CD4-positive, CD25-positive, alpha-beta regulatory T cell (primary cell): ENCODE measurements around the gene LSM12. TPM values are rescaled to one million over a fixed set of nuclear protein-coding genes. Genes with fewer than 3 reads are reported as not detected.

Experiments
- ATAC-seq, 2 donors: fragments of 150-1000 bp; cut with Tn5 transposase; one replicate each; pipeline ENCODE4 v1.10.0; 2021; ENCODE audit warnings: low read depth in 2 of 2, moderate number of reproducible peaks in 2 of 2, moderate library complexity in 1 of 2
- DNase-seq, 3 donors: peaks; one replicate each; pipeline versions ENCODE4 v3.0.0 to v3.0.0-alpha.2; 2012 to 2022; ENCODE audit warnings: mixed read lengths in 1 of 3
- H3K27ac ChIP-seq: one replicate; pipeline ENCODE4 v1.7.0; 2013; ENCODE audit warnings: mild to moderate bottlenecking, low read length; ENCODE audit not compliant: insufficient read depth, poor library complexity, severe bottlenecking
- H3K27me3 ChIP-seq: one replicate; pipeline ENCODE4 v1.7.0; 2013; ENCODE audit warnings: low read length; ENCODE audit not compliant: control insufficient read depth, insufficient read depth
- H3K36me3 ChIP-seq: one replicate; pipeline ENCODE4 v1.7.0; 2013; ENCODE audit warnings: mild to moderate bottlenecking, low read length, moderate library complexity; ENCODE audit not compliant: control insufficient read depth, insufficient read depth
- H3K4me1 ChIP-seq: 2 replicates; pipeline ENCODE4 v1.7.0; 2013; ENCODE audit warnings: mild to moderate bottlenecking, low read length; ENCODE audit not compliant: insufficient read depth, control insufficient read depth, poor library complexity, severe bottlenecking
- H3K4me3 ChIP-seq: one replicate; pipeline ENCODE4 v1.7.0; 2013; ENCODE audit warnings: low read depth, mild to moderate bottlenecking, low read length, moderate library complexity
- H3K9me3 ChIP-seq, 2 experiments: 1 replicate in 1 of 2; 2 replicates in 1 of 2; pipeline ENCODE4 v1.7.0; 2013; ENCODE audit warnings: low read length in 2 of 2, mild to moderate bottlenecking in 1 of 2, moderate library complexity in 1 of 2; ENCODE audit not compliant: control insufficient read depth in 2 of 2
- H3K27ac Mint-ChIP-seq, 3 donors: one replicate each; pipeline ENCODE4 v1.8.0; 2020 to 2022; ENCODE audit warnings: mild to moderate bottlenecking in 3 of 3, mixed read lengths in 3 of 3, moderate library complexity in 2 of 3
- H3K27me3 Mint-ChIP-seq: one replicate; pipeline ENCODE4 v1.8.0; 2022; ENCODE audit warnings: mild to moderate bottlenecking, mixed read lengths
- H3K36me3 Mint-ChIP-seq: one replicate; pipeline ENCODE4 v1.8.0; 2020; ENCODE audit warnings: mixed read lengths
- H3K4me1 Mint-ChIP-seq, 4 donors: one replicate each; pipeline ENCODE4 v1.8.0; 2020 to 2022; ENCODE audit warnings: mixed read lengths in 4 of 4, mild to moderate bottlenecking in 1 of 4
- H3K4me3 Mint-ChIP-seq, 4 donors: one replicate each; pipeline ENCODE4 v1.8.0; 2020 to 2022; ENCODE audit warnings: mild to moderate bottlenecking in 4 of 4, mixed read lengths in 4 of 4, moderate library complexity in 3 of 4
- H3K9me3 Mint-ChIP-seq, 7 donors: one replicate each; pipeline ENCODE4 v1.8.0; 2020 to 2022; ENCODE audit warnings: mixed read lengths in 7 of 7, mild to moderate bottlenecking in 3 of 7, moderate library complexity in 2 of 7
- polyA plus RNA-seq, 4 donors: library from polyadenylated mRNA; unstranded; fragments of 300-500 nt; fragmentation: Illumina TruSeq; gene quantifications; one replicate each; pipeline ENCODE4 v1.2.3, GENCODE V29; 2021
- total RNA-seq: library from RNA; stranded (reverse); gene quantifications from one replicate; pipeline ENCODE4 v1.2.3, GENCODE V29; 2022

LSM12 gene
- total and polyA plus RNA-seq, 5 donors from 2014 or later: 42.6 to 83.7 (median 71.9) TPM

- H3K4me3 Mint-ChIP-seq: no peak overlapping the region
Measured at GRCh38 chr17:43988301-43988700, 78.2 kb downstream of the LSM12 start.

GRCh38 chr17:43987131-43988021, 79.1 kb downstream of the LSM12 start:
- no peak for ATAC-seq

More at GRCh38 chr17:43988301-43988700, 78.2 kb downstream of the LSM12 start:
- ATAC-seq: no peak
- Histone ChIP-seq H3K36me3 (no peaks in the 10 kb centered on the region), H3K27ac (no peak overlapping the region), H3K4me3 (no peak overlapping the region), H3K9me3 (no peaks in the 10 kb centered on the region), H3K27me3 (peaks cover 12% of the 10 kb centered on the region), H3K4me1 (peaks cover 7% of the 10 kb centered on the region)
- peaks cover 0 to 7% (median 0%) of the 10 kb centered on the region in 4 donors for H3K4me1 Mint-ChIP-seq
- H3K27ac Mint-ChIP-seq: no peak overlapping the region
- no peaks in the 10 kb centered on the region for H3K9me3 Mint-ChIP-seq
- H3K27me3 Mint-ChIP-seq: peaks cover 49% of the 10 kb centered on the region
- DNase-seq: no peak
- no peaks in the 10 kb centered on the region for H3K36me3 Mint-ChIP-seq

GRCh38 chr17:43986225-43986981, 80.1 kb downstream of the LSM12 start:
- H3K4me3 Mint-ChIP-seq: no peak overlapping the region
- ATAC-seq (peak in 1 of 2 donors; percentile 37), DNase-seq (no peak)
- Histone ChIP-seq H3K4me1 (peaks cover 7% of the 10 kb centered on the region), H3K4me3 (no peak overlapping the region), H3K9me3 (no peaks in the 10 kb centered on the region), H3K27me3 (peaks cover 21% of the 10 kb centered on the region), H3K36me3 (no peaks in the 10 kb centered on the region), H3K27ac (no peak overlapping the region)
- peaks cover 61% of the 10 kb centered on the region for H3K27me3 Mint-ChIP-seq
- H3K27ac Mint-ChIP-seq: no peak overlapping the region
- no peaks in the 10 kb centered on the region for H3K36me3 Mint-ChIP-seq
- H3K9me3 Mint-ChIP-seq: peaks cover 0 to 1% (median 0%) of the 10 kb centered on the region in 7 donors
- peaks cover 0 to 12% (median 0%) of the 10 kb centered on the region in 4 donors for H3K4me1 Mint-ChIP-seq

More at GRCh38 chr17:43987131-43988021, 79.1 kb downstream of the LSM12 start:
- Mint-ChIP-seq H3K4me3 (no peak overlapping the region), H3K27ac (peak overlapping the region in 1 of 3 donors; percentile 68), H3K4me1 (peaks cover 0 to 10% (median 0%) of the 10 kb centered on the region in 4 donors), H3K27me3 (peaks cover 53% of the 10 kb centered on the region), H3K9me3 (no peaks in the 10 kb centered on the region), H3K36me3 (no peaks in the 10 kb centered on the region)
- Histone ChIP-seq H3K9me3 (no peaks in the 10 kb centered on the region), H3K4me3 (no peak overlapping the region), H3K27me3 (peaks cover 15% of the 10 kb centered on the region), H3K36me3 (no peaks in the 10 kb centered on the region), H3K27ac (no peak overlapping the region), H3K4me1 (peaks cover 7% of the 10 kb centered on the region)
- no peak for DNase-seq

GRCh38 chr17:43984521-43984920, 82.0 kb downstream of the LSM12 start:
- Histone ChIP-seq H3K9me3 (no peaks in the 10 kb centered on the region), H3K4me3 (no peak overlapping the region), H3K4me1 (peaks cover 7% of the 10 kb centered on the region), H3K27ac (no peak overlapping the region), H3K36me3 (no peaks in the 10 kb centered on the region), H3K27me3 (peaks cover 23% of the 10 kb centered on the region)
- Mint-ChIP-seq H3K27ac (no peak overlapping the region), H3K27me3 (peaks cover 63% of the 10 kb centered on the region), H3K36me3 (no peaks in the 10 kb centered on the region), H3K4me3 (peak overlapping the region in 1 of 4 donors; percentile 60), H3K9me3 (peaks cover 0 to 1% (median 0%) of the 10 kb centered on the region in 7 donors), H3K4me1 (peaks cover 0 to 12% (median 0%) of the 10 kb centered on the region in 4 donors)
- no peak for ATAC-seq
- DNase-seq: no peak

Other genes starting within 250 kb of the LSM12 start
- gene MPP3, start 233.5 kb downstream of the LSM12 start, total RNA-seq: not detected
- not detected for gene MPP3, start 233.5 kb downstream of the LSM12 start, polyA plus RNA-seq
- gene CD300LG, start 219.5 kb downstream of the LSM12 start, total RNA-seq: not detected
- gene CD300LG, start 219.5 kb downstream of the LSM12 start, polyA plus RNA-seq: not detected
- gene MPP2, start 159.1 kb downstream of the LSM12 start, total RNA-seq: 1.6 TPM
- gene MPP2, start 159.1 kb downstream of the LSM12 start, polyA plus RNA-seq: under 1 TPM in 1 of 4 donors, not detected in 3; 0.47 TPM
- gene PPY, start 124.2 kb downstream of the LSM12 start, total RNA-seq: not detected
- not detected for gene PPY, start 124.2 kb downstream of the LSM12 start, polyA plus RNA-seq
- gene PYY, start 112.7 kb downstream of the LSM12 start, total RNA-seq: not detected
- not detected for gene PYY, start 112.7 kb downstream of the LSM12 start, polyA plus RNA-seq
- gene NAGS, start 62.0 kb downstream of the LSM12 start, total RNA-seq: 0.39 TPM
- 1 to 10 TPM; 1.2 to 1.9 (median 1.3) TPM for gene NAGS, start 62.0 kb downstream of the LSM12 start, polyA plus RNA-seq
- 15.8 TPM for gene TMEM101, start 51.7 kb downstream of the LSM12 start, total RNA-seq
- 10 to 100 TPM; 40.7 to 44.9 (median 41.3) TPM for gene TMEM101, start 51.7 kb downstream of the LSM12 start, polyA plus RNA-seq
- gene G6PC3, start 4.1 kb upstream of the LSM12 start, total RNA-seq: 10.7 TPM
- 10 to 100 TPM; 15.0 to 21.5 (median 16.5) TPM for gene G6PC3, start 4.1 kb upstream of the LSM12 start, polyA plus RNA-seq
- 69.1 TPM for gene HDAC5, start 57.0 kb upstream of the LSM12 start, total RNA-seq
- 10 to 100 TPM; 10.6 to 16.4 (median 13.0) TPM for gene HDAC5, start 57.0 kb upstream of the LSM12 start, polyA plus RNA-seq
- 9.2 TPM for gene HROB, start 75.3 kb upstream of the LSM12 start, total RNA-seq
- gene HROB, start 75.3 kb upstream of the LSM12 start, polyA plus RNA-seq: under 1 TPM; 0.16 to 0.67 (median 0.38) TPM
- gene ASB16, start 104.0 kb upstream of the LSM12 start, total RNA-seq: not detected
- under 1 TPM in 2 of 4 donors, not detected in 2; 0.09 to 0.16 TPM for gene ASB16, start 104.0 kb upstream of the LSM12 start, polyA plus RNA-seq
- gene TMUB2, start 120.3 kb upstream of the LSM12 start, total RNA-seq: 67.7 TPM
- 10 to 100 TPM; 31.7 to 43.7 (median 34.5) TPM for gene TMUB2, start 120.3 kb upstream of the LSM12 start, polyA plus RNA-seq
- 103 TPM for gene ATXN7L3, start 133.2 kb upstream of the LSM12 start, total RNA-seq
- 10 to 100 TPM; 10.3 to 16.1 (median 12.6) TPM for gene ATXN7L3, start 133.2 kb upstream of the LSM12 start, polyA plus RNA-seq
- 104 TPM for gene UBTF, start 153.0 kb upstream of the LSM12 start, total RNA-seq
- gene UBTF, start 153.0 kb upstream of the LSM12 start, polyA plus RNA-seq: 10 to 100 TPM; 22.3 to 28.5 (median 26.5) TPM
- gene SLC4A1, start 201.5 kb upstream of the LSM12 start, total RNA-seq: not detected
- not detected for gene SLC4A1, start 201.5 kb upstream of the LSM12 start, polyA plus RNA-seq
- gene RUNDC3A, start 241.9 kb upstream of the LSM12 start, total RNA-seq: 0.27 TPM
- under 1 TPM in 1 of 4 donors, not detected in 3; 0.96 TPM for gene RUNDC3A, start 241.9 kb upstream of the LSM12 start, polyA plus RNA-seq